ENCODE results near the gene CACNA2D1. TPM values are rescaled to one million over a fixed set of nuclear protein-coding genes. Genes with fewer than 3 reads are reported as not detected.

CACNA2D1 gene
- total RNA-seq, 1 experiment from 2014 or later = 9.8 TPM

DNA sequence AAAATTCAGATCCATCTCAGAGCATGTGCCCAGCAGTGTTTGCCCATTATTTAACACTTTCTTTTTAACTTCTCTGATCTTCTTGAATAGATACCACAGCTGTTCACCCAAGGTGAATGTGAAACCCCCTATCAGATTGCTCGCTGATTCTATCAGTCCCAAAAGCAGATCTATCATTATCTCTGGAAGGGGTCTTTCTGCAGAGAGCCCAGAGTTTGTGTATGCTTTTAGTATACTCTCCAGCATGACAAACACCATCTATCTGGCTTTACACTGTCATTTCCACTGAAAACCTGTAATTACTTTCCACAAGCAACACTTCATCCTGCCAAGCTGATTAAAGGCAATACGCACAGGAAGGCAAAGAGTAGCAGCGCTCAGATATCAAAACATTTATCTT, 168.2 kb downstream of the CACNA2D1 start:
- H3K27ac ChIP-seq (ENCODE audit: low read length) = no peak overlapping the region
- no TSS peak for BruUV-seq (replicated peaks)
- no peak overlapping the region for H3K4me3 ChIP-seq (ENCODE audit: low read depth in 2 of 2, low read length in 2 of 2)
- in situ Hi-C loops (cut with HindIII; ENCODE audit: low pct_unique_long_range_greater_than_20kb, low sequenced_read_pairs) = no loop called here
- H3K9me3 ChIP-seq (ENCODE audit: control insufficient read depth, insufficient read depth, low read depth, low read length) = no peaks in the 10 kb centered on the region
- POLR2A ChIA-PET = no interaction called here
- no peaks in the 10 kb centered on the region for H3K4me1 ChIP-seq (ENCODE audit: control insufficient read depth, insufficient read depth, low read length)
- intact Hi-C loops (cut with micrococcal nuclease; ENCODE audit: unreplicated experiment) = no loop called here
- no peaks in the 10 kb centered on the region for H3K36me3 ChIP-seq (ENCODE audit: control insufficient read depth, insufficient read depth, low read length)
- H3K27me3 ChIP-seq (ENCODE audit: control insufficient read depth, insufficient read depth, low read length) = no peaks in the 10 kb centered on the region
- DNase-seq (ENCODE audit: low read depth, low spot score) = no peak
- ATAC-seq = no peak
- CTCF ChIA-PET = no interaction called here
- TF ChIP-seq, protein P1, sequence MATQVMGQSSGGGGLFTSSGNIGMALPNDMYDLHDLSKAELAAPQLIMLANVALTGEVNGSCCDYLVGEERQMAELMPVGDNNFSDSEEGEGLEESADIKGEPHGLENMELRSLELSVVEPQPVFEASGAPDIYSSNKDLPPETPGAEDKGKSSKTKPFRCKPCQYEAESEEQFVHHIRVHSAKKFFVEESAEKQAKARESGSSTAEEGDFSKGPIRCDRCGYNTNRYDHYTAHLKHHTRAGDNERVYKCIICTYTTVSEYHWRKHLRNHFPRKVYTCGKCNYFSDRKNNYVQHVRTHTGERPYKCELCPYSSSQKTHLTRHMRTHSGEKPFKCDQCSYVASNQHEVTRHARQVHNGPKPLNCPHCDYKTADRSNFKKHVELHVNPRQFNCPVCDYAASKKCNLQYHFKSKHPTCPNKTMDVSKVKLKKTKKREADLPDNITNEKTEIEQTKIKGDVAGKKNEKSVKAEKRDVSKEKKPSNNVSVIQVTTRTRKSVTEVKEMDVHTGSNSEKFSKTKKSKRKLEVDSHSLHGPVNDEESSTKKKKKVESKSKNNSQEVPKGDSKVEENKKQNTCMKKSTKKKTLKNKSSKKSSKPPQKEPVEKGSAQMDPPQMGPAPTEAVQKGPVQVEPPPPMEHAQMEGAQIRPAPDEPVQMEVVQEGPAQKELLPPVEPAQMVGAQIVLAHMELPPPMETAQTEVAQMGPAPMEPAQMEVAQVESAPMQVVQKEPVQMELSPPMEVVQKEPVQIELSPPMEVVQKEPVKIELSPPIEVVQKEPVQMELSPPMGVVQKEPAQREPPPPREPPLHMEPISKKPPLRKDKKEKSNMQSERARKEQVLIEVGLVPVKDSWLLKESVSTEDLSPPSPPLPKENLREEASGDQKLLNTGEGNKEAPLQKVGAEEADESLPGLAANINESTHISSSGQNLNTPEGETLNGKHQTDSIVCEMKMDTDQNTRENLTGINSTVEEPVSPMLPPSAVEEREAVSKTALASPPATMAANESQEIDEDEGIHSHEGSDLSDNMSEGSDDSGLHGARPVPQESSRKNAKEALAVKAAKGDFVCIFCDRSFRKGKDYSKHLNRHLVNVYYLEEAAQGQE (IDR thresholded peaks at IDR 0.05; ENCODE audit: insufficient read depth in 1 of 2, low read depth in 2 of 2, low read length in 1 of 2) = no peak
- TF ChIP-seq SIN3A (IDR thresholded peaks at IDR 0.05; ENCODE audit: borderline replicate concordance, insufficient read depth, low read depth, low read length) (no peak), TCF7L2 (IDR thresholded peaks at IDR 0.05; ENCODE audit: low read depth, low read length) (no peak), POLR2AphosphoS5 (IDR thresholded peaks at IDR 0.05; ENCODE audit: low read depth, low read length) (no peak)
- TF ChIP-seq, protein P2, sequence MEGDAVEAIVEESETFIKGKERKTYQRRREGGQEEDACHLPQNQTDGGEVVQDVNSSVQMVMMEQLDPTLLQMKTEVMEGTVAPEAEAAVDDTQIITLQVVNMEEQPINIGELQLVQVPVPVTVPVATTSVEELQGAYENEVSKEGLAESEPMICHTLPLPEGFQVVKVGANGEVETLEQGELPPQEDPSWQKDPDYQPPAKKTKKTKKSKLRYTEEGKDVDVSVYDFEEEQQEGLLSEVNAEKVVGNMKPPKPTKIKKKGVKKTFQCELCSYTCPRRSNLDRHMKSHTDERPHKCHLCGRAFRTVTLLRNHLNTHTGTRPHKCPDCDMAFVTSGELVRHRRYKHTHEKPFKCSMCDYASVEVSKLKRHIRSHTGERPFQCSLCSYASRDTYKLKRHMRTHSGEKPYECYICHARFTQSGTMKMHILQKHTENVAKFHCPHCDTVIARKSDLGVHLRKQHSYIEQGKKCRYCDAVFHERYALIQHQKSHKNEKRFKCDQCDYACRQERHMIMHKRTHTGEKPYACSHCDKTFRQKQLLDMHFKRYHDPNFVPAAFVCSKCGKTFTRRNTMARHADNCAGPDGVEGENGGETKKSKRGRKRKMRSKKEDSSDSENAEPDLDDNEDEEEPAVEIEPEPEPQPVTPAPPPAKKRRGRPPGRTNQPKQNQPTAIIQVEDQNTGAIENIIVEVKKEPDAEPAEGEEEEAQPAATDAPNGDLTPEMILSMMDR (IDR thresholded peaks at IDR 0.05) = no peak

DNA sequence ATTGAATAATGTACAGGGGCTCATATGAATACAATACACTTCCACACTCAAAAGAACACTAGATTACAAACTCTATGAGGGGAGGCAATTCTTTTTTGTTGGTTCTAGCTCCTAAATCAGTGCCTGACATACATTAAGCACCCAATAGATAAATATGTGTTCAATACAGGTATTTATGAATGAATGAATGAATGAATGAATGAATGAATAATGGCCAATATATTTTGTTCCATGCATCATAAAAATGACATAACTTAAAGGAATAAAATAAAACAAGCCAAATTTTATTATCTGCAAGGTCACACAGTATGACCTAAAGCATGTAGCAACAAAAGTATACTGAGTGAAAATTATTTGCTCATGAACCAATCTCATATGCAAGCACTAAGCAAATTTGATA, 168.9 kb downstream of the CACNA2D1 start:
- ATAC-seq (no peak), DNase-seq (ENCODE audit: low read depth, low spot score) (no peak)
- Histone ChIP-seq H3K27me3 (ENCODE audit: control insufficient read depth, insufficient read depth, low read length) (no peaks in the 10 kb centered on the region), H3K36me3 (ENCODE audit: control insufficient read depth, insufficient read depth, low read length) (no peaks in the 10 kb centered on the region), H3K4me3 (ENCODE audit: low read depth in 2 of 2, low read length in 2 of 2) (no peak overlapping the region), H3K9me3 (ENCODE audit: control insufficient read depth, insufficient read depth, low read depth, low read length) (no peaks in the 10 kb centered on the region), H3K4me1 (ENCODE audit: control insufficient read depth, insufficient read depth, low read length) (no peaks in the 10 kb centered on the region), H3K27ac (ENCODE audit: low read length) (no peak overlapping the region)
- TF ChIP-seq, protein P1 (IDR thresholded peaks at IDR 0.05; ENCODE audit: insufficient read depth in 1 of 2, low read depth in 2 of 2, low read length in 1 of 2) = no peak
- no peak for TF ChIP-seq TCF7L2 (IDR thresholded peaks at IDR 0.05; ENCODE audit: low read depth, low read length)
- TF ChIP-seq SIN3A (IDR thresholded peaks at IDR 0.05; ENCODE audit: borderline replicate concordance, insufficient read depth, low read depth, low read length) = no peak
- no peak for TF ChIP-seq POLR2AphosphoS5 (IDR thresholded peaks at IDR 0.05; ENCODE audit: low read depth, low read length)
- TF ChIP-seq, protein P2 (IDR thresholded peaks at IDR 0.05) = no peak
- ChIA-PET POLR2A (no interaction called here), CTCF (no interaction called here)
- intact Hi-C loops (cut with micrococcal nuclease; ENCODE audit: unreplicated experiment) = no loop called here
- in situ Hi-C loops (cut with HindIII; ENCODE audit: low pct_unique_long_range_greater_than_20kb, low sequenced_read_pairs) = no loop called here
- BruUV-seq (replicated peaks) = no TSS peak
